LNCaP clone FGC (cell line): ENCODE measurements around the gene MIA.
A peak's percentile ranks its signal among the peaks of the same experiment; 100 is the strongest.

ENCODE experiments used
- DNase-seq: peaks from one replicate; pipeline ENCODE4 v3.0.0-alpha.2; 2011; ENCODE audit warnings: low read depth
- H3K4me3 ChIP-seq: 2 replicates; pipeline ENCODE4 v1.5.1; 2011; ENCODE audit warnings: mild to moderate bottlenecking, low read depth, low read length, control low read depth
- CTCF ChIP-seq: IDR thresholded peaks from 2 replicates; pipeline ENCODE4 v1.5.1; 2012; ENCODE audit warnings: mild to moderate bottlenecking; ENCODE audit not compliant: control insufficient read depth, insufficient read depth; ENCODE audit errors: extremely low read depth

MIA gene

GRCh38 chr19:40742886-40743285 is 32.4 kb upstream of the MIA start:
- no peak for DNase-seq
- H3K4me3 ChIP-seq, result no peak overlapping the region
- TF ChIP-seq CTCF, result no peak

- no peak for DNase-seq
- H3K4me3 ChIP-seq, result no peak overlapping the region
- TF ChIP-seq CTCF, result no peak
Measured at GRCh38 chr19:40743926-40744325, 31.4 kb upstream of the MIA start.

- no peak overlapping the region for H3K4me3 ChIP-seq
- TF ChIP-seq CTCF, result no peak
- DNase-seq, result no peak
Measured at GRCh38 chr19:40744554-40745401, 30.5 kb upstream of the MIA start.

DNA sequence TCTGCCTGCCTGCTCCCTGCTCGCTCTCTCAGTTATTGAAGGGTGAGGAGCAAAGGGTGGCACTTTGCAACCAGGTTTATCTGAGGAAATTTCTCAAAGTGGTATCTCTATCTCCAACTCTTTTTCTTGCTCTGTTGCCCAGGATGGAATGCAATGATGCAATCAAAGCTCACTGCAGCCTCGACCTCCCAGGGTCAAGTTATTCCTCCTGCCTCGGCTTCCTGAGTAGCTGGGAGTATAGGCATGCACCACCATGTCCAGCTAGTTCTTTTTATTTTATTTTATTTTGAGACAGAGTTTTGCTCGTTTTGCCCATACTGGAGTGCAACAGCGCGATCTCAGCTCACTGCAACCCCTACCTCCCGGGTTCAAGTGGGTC is 29.9 kb upstream of the MIA start:
- no peak for DNase-seq
- TF ChIP-seq CTCF, result no peak
- no peak overlapping the region for H3K4me3 ChIP-seq

- no peak for DNase-seq
- TF ChIP-seq CTCF, result no peak
- no peak overlapping the region for H3K4me3 ChIP-seq
Measured at GRCh38 chr19:40747536-40747935, 27.8 kb upstream of the MIA start.

DNA sequence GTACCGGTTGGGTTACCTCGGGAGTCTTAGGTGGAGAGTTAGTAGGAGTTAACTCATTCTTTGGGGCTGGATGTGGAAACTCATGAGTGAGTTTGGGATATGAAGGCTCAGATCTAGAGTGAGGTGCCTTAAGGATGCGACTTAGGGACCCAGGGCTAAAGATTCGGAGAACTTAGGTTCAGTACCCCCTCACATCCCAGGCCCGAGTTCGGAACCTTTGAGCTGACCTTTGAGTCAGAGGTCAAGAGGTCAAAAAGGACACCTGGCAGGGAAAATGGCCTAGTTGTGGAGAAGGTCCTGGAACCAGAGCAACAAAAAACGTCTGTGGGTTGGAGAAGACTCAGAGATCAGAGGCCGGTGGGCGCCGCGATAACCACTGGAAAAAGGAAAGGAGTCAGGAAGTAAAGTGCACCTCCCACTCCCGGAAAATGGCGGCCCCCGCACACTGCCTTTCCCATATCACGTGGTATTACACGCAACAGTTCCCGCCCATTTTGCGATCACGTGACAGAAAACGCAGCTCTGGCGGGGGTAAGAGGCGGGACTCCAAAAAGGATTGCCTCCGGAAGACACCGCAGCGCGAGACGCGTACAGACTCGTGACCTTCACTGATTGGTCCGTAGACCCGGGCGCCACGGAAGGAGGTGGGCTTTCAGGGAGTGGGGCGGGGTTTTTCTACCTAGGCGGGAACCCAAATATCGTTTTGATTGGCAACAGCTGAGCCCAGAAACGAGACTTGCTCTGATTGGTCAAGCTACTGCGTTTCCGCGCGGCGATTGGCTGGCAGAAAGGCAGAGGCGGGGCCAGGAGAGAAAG is 25.1 kb upstream of the MIA start, which contains the start of gene ACTMAP:
Gene ACTMAP (minus strand): TSS at position 420 of the 816 bp plus-strand sequence. CDS start 674 bp downstream, outside the sequence.
- peak; percentile 95 for DNase-seq
- H3K4me3 ChIP-seq, result peak within 1 kb of the TSS; percentile 83
- no peak for TF ChIP-seq CTCF
